ENCODE measurements around the gene FAM32A. TPM values are rescaled to one million over a fixed set of nuclear protein-coding genes. Genes with fewer than 3 reads are reported as not detected.

FAM32A gene
- total RNA-seq, 4 donors from 2014 or later: 67.9 to 93.9 (median 87.9) TPM

GRCh38 chr19:16206046-16206605, 20.9 kb downstream of the FAM32A start:
- TF ChIP-seq, protein P1, sequence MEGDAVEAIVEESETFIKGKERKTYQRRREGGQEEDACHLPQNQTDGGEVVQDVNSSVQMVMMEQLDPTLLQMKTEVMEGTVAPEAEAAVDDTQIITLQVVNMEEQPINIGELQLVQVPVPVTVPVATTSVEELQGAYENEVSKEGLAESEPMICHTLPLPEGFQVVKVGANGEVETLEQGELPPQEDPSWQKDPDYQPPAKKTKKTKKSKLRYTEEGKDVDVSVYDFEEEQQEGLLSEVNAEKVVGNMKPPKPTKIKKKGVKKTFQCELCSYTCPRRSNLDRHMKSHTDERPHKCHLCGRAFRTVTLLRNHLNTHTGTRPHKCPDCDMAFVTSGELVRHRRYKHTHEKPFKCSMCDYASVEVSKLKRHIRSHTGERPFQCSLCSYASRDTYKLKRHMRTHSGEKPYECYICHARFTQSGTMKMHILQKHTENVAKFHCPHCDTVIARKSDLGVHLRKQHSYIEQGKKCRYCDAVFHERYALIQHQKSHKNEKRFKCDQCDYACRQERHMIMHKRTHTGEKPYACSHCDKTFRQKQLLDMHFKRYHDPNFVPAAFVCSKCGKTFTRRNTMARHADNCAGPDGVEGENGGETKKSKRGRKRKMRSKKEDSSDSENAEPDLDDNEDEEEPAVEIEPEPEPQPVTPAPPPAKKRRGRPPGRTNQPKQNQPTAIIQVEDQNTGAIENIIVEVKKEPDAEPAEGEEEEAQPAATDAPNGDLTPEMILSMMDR (IDR thresholded peaks at IDR 0.05): no peak
- TF ChIP-seq POLR2A (IDR thresholded peaks at IDR 0.05): no peak
- Histone ChIP-seq H3K4me1 (no peaks in the 10 kb centered on the region), H3K9me3 (no peaks in the 10 kb centered on the region), H3K27me3 (no peaks in the 10 kb centered on the region), H3K4me3 (replicated peaks in 1 of 3) (no peak overlapping the region), H3K27ac (no peak overlapping the region), H3K36me3 (peaks cover 47 to 52% of the 10 kb centered on the region in 2 donors)
- intact Hi-C loops (cut with DNase I): no loop called here
- WGBS, 2 donors: 91% methylated on average over 14 of the region's 14 CpGs
- no peak for DNase-seq

GRCh38 chr19:16206637-16207036, 21.4 kb downstream of the FAM32A start:
- 98 to 100% methylated on average over 7 of the region's 7 CpGs for WGBS, 2 donors

DNA sequence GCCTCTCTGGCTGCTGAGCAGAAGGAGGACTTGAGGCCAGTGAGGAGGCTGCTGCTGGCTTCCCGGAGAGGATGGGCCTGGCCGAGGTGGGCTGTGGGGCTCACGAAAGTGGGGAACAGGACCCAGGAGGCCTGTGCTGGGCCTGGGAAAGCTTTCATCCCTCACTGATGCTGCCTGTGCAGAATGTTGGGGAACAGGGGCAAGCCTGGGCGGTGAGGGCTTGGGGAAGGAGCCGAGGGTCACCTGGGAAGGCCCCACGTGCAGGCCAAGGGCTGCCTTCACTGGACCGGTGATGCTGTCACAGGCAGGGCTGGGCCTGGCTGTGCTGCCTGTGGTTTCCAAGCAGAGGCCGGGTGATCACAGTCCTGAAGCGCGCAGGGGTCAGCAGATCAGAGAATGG, 21.9 kb downstream of the FAM32A start:
- no peak overlapping the region for H3K27ac ChIP-seq
- 91 to 94% methylated on average over 10 of the region's 10 CpGs for WGBS, 2 donors
- TF ChIP-seq POLR2A (IDR thresholded peaks at IDR 0.05): no peak
- TF ChIP-seq, protein P1 (IDR thresholded peaks at IDR 0.05): no peak
- no peak for DNase-seq
- H3K4me1 ChIP-seq: no peaks in the 10 kb centered on the region
- intact Hi-C loops (cut with DNase I): no loop called here
- H3K27me3 ChIP-seq: no peaks in the 10 kb centered on the region
- no peaks in the 10 kb centered on the region for H3K9me3 ChIP-seq
- H3K36me3 ChIP-seq: peaks cover 44 to 52% of the 10 kb centered on the region in 2 donors
- H3K4me3 ChIP-seq (replicated peaks in 1 of 3): no peak overlapping the region

More at GRCh38 chr19:16206637-16207036, 21.4 kb downstream of the FAM32A start:
- Histone ChIP-seq H3K9me3 (no peaks in the 10 kb centered on the region), H3K27ac (no peak overlapping the region), H3K27me3 (no peaks in the 10 kb centered on the region), H3K4me1 (no peaks in the 10 kb centered on the region), H3K4me3 (replicated peaks in 1 of 3) (no peak overlapping the region), H3K36me3 (peaks cover 47 to 52% of the 10 kb centered on the region in 2 donors)
- DNase-seq: no peak
- intact Hi-C loops (cut with DNase I): no loop called here
- TF ChIP-seq, protein P1 (IDR thresholded peaks at IDR 0.05): no peak
- TF ChIP-seq POLR2A (IDR thresholded peaks at IDR 0.05): no peak

DNA sequence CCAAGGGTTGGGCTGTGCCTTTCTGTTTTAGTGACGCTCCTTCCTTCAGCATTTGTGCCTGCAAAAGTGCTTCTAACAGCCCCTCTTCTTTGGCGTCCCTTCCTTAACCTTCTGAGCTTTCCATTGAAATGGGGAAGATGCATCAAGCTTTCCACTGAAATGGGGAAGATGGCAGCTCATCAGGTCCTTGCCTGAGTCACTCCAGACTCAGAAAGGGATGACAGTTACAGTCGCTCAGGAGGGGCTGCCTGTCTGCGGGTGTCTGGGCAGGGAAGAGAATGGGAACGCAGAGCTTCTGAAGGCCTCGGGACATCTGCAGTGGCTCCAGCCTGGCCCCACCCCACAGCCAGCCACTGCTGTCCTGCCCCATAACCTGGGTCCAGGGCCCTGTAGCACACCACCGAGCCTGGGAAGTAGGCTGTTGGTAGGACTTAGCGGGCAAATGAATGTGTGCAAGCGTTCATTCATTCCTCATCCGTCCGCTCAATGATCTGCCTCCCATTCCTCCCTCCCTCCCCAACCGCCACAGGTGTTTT, 22.3 kb downstream of the FAM32A start:
- peaks cover 41 to 52% of the 10 kb centered on the region in 2 donors for H3K36me3 ChIP-seq

More for the DNA sequence above, 22.3 kb downstream of the FAM32A start:
- no peak overlapping the region for H3K4me3 ChIP-seq (replicated peaks in 1 of 3)
- H3K27ac ChIP-seq: no peak overlapping the region
- H3K9me3 ChIP-seq: no peaks in the 10 kb centered on the region
- H3K27me3 ChIP-seq: no peaks in the 10 kb centered on the region
- 92 to 96% methylated on average over 11 to 12 of the region's 12 CpGs for WGBS, 2 donors
- no peaks in the 10 kb centered on the region for H3K4me1 ChIP-seq
- no peak for DNase-seq
- intact Hi-C loops (cut with DNase I): no loop called here
- TF ChIP-seq, protein P1 (IDR thresholded peaks at IDR 0.05): no peak
- no peak for TF ChIP-seq POLR2A (IDR thresholded peaks at IDR 0.05)
